ENCODE data around the gene CADPS. TPM values are rescaled to one million over a fixed set of nuclear protein-coding genes. Genes with fewer than 3 reads are reported as not detected.
A peak's percentile ranks its signal among the peaks of the same experiment; 100 is the strongest.

CADPS gene
- total and polyA plus RNA-seq, 2 experiments from 2014 or later = 49.2 to 63.8 TPM

GRCh38 chr3:62557450-62557849, 317.8 kb downstream of the CADPS start:
- Histone ChIP-seq H3K27me3 (no peaks in the 10 kb centered on the region), H3K4me1 (ENCODE audit: low read depth) (no peaks in the 10 kb centered on the region), H3K9me3 (ENCODE audit: low read depth) (no peaks in the 10 kb centered on the region), H3K4me3 (no peak overlapping the region), H3K36me3 (peaks cover 4% of the 10 kb centered on the region), H3K27ac (no peak overlapping the region)
- no peak for DNase-seq (ENCODE audit: low read depth in 1 of 2, low spot score in 1 of 2)
- TF ChIP-seq CTCF (IDR thresholded peaks at IDR 0.05; ENCODE audit: low read depth, low read length) = no peak

DNA sequence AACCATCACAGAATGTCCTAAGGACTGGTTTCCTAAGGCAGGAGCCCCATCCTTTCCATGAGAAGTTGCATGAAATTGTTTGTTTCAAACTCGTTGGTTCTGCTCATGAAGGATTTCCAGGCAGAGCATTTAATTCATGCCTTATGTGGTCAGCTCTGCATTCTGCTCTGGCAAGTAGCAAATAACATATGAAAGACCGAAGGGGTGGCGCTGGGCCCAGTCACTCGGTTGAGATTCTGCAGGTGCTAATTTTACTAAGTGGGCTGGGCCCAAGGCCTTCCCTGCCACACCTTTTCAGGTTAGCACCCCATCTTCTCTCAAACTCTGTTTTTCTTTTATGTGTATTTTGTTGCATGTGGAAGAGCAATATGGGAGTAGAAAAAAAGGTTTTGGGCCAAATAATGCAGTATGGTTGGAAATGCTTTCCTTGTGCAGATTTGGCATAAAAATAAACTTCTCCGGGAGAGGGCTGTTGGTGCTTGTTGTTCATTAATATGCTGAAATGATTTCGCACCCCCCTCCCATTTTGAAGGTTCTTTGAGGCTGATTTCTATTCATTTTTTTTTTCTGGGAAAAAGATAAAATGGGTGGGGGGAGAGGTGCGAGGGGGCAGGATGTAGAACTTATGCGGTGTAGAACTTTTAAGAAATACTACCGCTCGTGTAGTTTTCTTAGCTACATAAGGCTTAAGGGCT, 318.9 kb downstream of the CADPS start:
- H3K4me3 ChIP-seq = no peak overlapping the region
- no peak for DNase-seq (ENCODE audit: low read depth in 1 of 2, low spot score in 1 of 2)
- no peaks in the 10 kb centered on the region for H3K4me1 ChIP-seq (ENCODE audit: low read depth)
- no peak for TF ChIP-seq CTCF (IDR thresholded peaks at IDR 0.05; ENCODE audit: low read depth, low read length)
- H3K27me3 ChIP-seq = no peaks in the 10 kb centered on the region
- H3K9me3 ChIP-seq (ENCODE audit: low read depth) = no peaks in the 10 kb centered on the region
- peaks cover 4% of the 10 kb centered on the region for H3K36me3 ChIP-seq
- no peak overlapping the region for H3K27ac ChIP-seq

DNA sequence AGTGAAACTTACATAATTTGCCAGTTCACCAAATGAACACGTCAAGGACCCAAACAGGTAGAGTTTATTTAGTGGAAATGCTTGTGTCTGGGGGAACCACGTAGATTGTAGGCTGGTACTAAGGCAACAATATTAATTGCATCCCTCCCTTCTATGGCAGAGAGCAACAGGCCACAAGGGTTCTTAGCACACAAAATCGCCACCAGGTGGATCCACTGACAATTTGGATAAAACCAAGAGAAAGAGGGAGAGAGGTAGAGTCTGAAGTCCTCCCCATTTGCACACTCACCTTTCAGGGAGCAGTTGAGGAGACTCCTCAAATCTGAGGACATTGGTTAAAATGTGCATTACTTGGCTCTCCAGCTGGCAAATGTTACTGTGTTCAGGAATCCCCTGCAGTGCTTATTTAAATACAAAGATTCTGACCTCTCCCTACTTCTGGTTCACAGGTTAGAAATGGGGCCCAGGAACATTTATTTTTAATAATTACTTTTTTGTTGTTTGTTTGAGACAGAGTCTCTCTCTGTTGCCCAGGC, 320.9 kb downstream of the CADPS start:
- H3K9me3 ChIP-seq (ENCODE audit: low read depth) = no peaks in the 10 kb centered on the region
- no peak overlapping the region for H3K4me3 ChIP-seq
- H3K36me3 ChIP-seq = peaks cover 9% of the 10 kb centered on the region
- H3K27me3 ChIP-seq = no peaks in the 10 kb centered on the region
- TF ChIP-seq CTCF (IDR thresholded peaks at IDR 0.05; ENCODE audit: low read depth, low read length) = peak; percentile 28
- no peak overlapping the region for H3K27ac ChIP-seq
- H3K4me1 ChIP-seq (ENCODE audit: low read depth) = no peaks in the 10 kb centered on the region
- peak in 1 of 2 donors; percentile 8 for DNase-seq (ENCODE audit: low read depth in 1 of 2, low spot score in 1 of 2)

DNA sequence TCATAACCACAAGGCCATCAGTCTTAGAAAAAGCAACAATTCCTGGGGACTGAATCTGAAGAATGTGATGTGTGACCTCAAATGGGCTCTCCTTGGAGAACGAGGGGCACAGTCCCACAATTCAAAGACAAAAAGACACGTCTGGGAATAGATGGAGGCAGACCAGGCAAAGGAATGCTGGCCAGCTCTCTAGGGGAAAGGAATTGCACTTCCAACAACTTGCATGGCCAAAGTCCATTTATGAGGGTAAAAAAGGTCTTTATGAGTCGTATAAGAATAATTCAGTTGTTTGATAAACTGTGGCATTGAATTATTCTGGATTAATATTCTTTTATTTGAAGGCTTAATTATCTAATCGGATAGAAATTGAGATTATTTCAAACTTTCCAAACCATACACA, 321.4 kb downstream of the CADPS start:
- Histone ChIP-seq H3K27me3 (no peaks in the 10 kb centered on the region), H3K27ac (no peak overlapping the region), H3K4me3 (no peak overlapping the region), H3K36me3 (peaks cover 13% of the 10 kb centered on the region), H3K9me3 (ENCODE audit: low read depth) (no peaks in the 10 kb centered on the region), H3K4me1 (ENCODE audit: low read depth) (no peaks in the 10 kb centered on the region)
- DNase-seq (ENCODE audit: low read depth in 1 of 2, low spot score in 1 of 2) = no peak
- no peak for TF ChIP-seq CTCF (IDR thresholded peaks at IDR 0.05; ENCODE audit: low read depth, low read length)

DNA sequence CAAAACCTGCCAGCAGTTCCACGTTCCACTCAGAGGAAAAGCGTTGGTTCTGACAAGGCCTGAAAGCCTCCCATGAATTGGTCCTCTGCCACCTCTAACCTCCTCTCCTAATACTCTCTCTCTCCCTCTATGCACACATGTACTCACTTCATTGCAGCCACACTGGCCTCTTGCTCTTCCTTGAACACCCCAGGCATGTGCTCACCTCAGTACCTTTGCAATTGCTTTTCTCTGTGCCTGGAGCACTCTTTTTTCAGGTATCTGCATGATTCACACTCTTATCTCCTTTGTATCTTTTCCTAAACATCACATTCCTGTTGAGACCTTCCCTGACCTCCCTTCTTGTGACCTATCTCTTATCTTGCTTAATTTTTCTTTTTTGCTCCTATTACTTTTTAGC, 323.7 kb downstream of the CADPS start:
- H3K36me3 ChIP-seq = peaks cover 30% of the 10 kb centered on the region
- DNase-seq (ENCODE audit: low read depth in 1 of 2, low spot score in 1 of 2) = no peak
- H3K4me1 ChIP-seq (ENCODE audit: low read depth) = no peaks in the 10 kb centered on the region
- H3K4me3 ChIP-seq = no peak overlapping the region
- no peaks in the 10 kb centered on the region for H3K27me3 ChIP-seq
- H3K9me3 ChIP-seq (ENCODE audit: low read depth) = no peaks in the 10 kb centered on the region
- no peak overlapping the region for H3K27ac ChIP-seq
- no peak for TF ChIP-seq CTCF (IDR thresholded peaks at IDR 0.05; ENCODE audit: low read depth, low read length)
